H1 (cell line): ENCODE measurements around the gene AHI1. TPM values are rescaled to one million over a fixed set of nuclear protein-coding genes. Genes with fewer than 3 reads are reported as not detected.
A peak's percentile ranks its signal among the peaks of the same experiment; 100 is the strongest.

ENCODE experiments used
- CTCF ChIA-PET: fragments of 300-600 bp; sonication (Branson Sonifier 250); formaldehyde crosslinking; loops from one replicate; lab custom pipeline; 2021; ENCODE audit not compliant: partially characterized antibody; lab: Charles Lee
- POLR2A ChIA-PET: fragments of 300-600 bp; sonication (Branson Sonifier 250); formaldehyde crosslinking; loops from one replicate; lab custom pipeline; 2021; ENCODE audit warnings: inconsistent platforms; ENCODE audit not compliant: partially characterized antibody; lab: Charles Lee
- DNase-seq, 2 experiments: peaks; one replicate each; pipeline versions ENCODE4 v3.0.0 to v3.0.0-alpha.2; 2010 to 2022; ENCODE audit warnings: low spot score in 2 of 2, low read depth in 1 of 2, mixed read lengths in 1 of 2
- FAIRE-seq: peaks from 2 replicates; lab custom pipeline; 2011; peaks lifted over from hg19 to GRCh38; lab: Jason Lieb, UNC
- H2AFZ ChIP-seq: 2 replicates; pipeline ENCODE4 v1.8.1; 2012; ENCODE audit warnings: low read length, inconsistent platforms
- H2AK5ac ChIP-seq: 2 replicates; pipeline ENCODE4 v1.6.1; 2013; ENCODE audit warnings: low read depth, low read length
- H2BK120ac ChIP-seq: replicated peaks from 2 replicates; pipeline ENCODE3; 2013; ENCODE audit warnings: low read depth, low read length, inconsistent platforms
- H2BK12ac ChIP-seq: 2 replicates; pipeline ENCODE4 v1.6.1; 2013; ENCODE audit warnings: low read depth, low read length
- H2BK15ac ChIP-seq: 2 replicates; pipeline ENCODE4 v1.6.1; 2013; ENCODE audit warnings: low read length
- H2BK20ac ChIP-seq: 2 replicates; pipeline ENCODE4 v1.6.1; 2013; ENCODE audit warnings: low read length
- H2BK5ac ChIP-seq: 2 replicates; pipeline ENCODE4 v1.6.1; 2013; ENCODE audit warnings: low read depth, low read length
- H3K14ac ChIP-seq: 2 replicates; pipeline ENCODE4 v1.6.1; 2013; ENCODE audit warnings: inconsistent platforms; ENCODE audit not compliant: insufficient read length
- H3K18ac ChIP-seq: 2 replicates; pipeline ENCODE4 v1.6.1; 2013; ENCODE audit warnings: low read length; ENCODE audit errors: extremely low read depth
- H3K23ac ChIP-seq: 2 replicates; pipeline ENCODE4 v1.6.1; 2013; ENCODE audit warnings: inconsistent platforms; ENCODE audit not compliant: insufficient read length
- H3K23me2 ChIP-seq: 2 replicates; pipeline ENCODE4 v1.6.1; 2013; ENCODE audit warnings: low read depth, low read length
- H3K27ac ChIP-seq: 2 replicates; pipeline ENCODE4 v1.6.1; 2011; ENCODE audit warnings: low read depth, low read length, inconsistent platforms
- H3K27me3 ChIP-seq, 4 experiments: replicated peaks in 1 of 4; 1 replicate in 1 of 4; 2 replicates in 3 of 4; pipeline versions ENCODE4 v1.6.1 to v1.8.1; 2011 to 2013; ENCODE audit warnings: low read length in 3 of 4, mild to moderate bottlenecking in 3 of 4, inconsistent platforms in 2 of 4, mixed read lengths in 2 of 4, moderate library complexity in 1 of 4; ENCODE audit not compliant: control insufficient read depth in 3 of 4, insufficient read depth in 3 of 4; ENCODE audit errors: extremely low read depth in 1 of 4
- H3K36me3 ChIP-seq, 4 experiments: 2 replicates each; pipeline versions ENCODE4 v1.6.1 to v1.8.1; 2011 to 2013; ENCODE audit warnings: mild to moderate bottlenecking in 4 of 4, low read length in 3 of 4, moderate library complexity in 2 of 4, control low read depth in 1 of 4, inconsistent platforms in 1 of 4; ENCODE audit not compliant: insufficient read depth in 4 of 4, control insufficient read depth in 2 of 4
- H3K4ac ChIP-seq: replicated peaks from 2 replicates; pipeline ENCODE3; 2013; ENCODE audit warnings: low read length, low read depth, mixed read lengths, inconsistent platforms; ENCODE audit not compliant: insufficient read length
- H3K4me1 ChIP-seq, 4 experiments: replicated peaks in 1 of 4; 1 replicate in 1 of 4; 2 replicates in 3 of 4; pipeline versions ENCODE4 v1.6.1 to v1.8.1; 2011 to 2013; ENCODE audit warnings: low read length in 3 of 4, inconsistent platforms in 2 of 4, mixed read lengths in 1 of 4; ENCODE audit not compliant: insufficient read depth in 4 of 4, control insufficient read depth in 3 of 4
- H3K4me2 ChIP-seq, 2 experiments: 2 replicates each; pipeline versions ENCODE4 v1.6.1 to v1.8.1; 2011 to 2013; ENCODE audit warnings: low read depth in 2 of 2, low read length in 2 of 2, control low read depth in 1 of 2, inconsistent platforms in 1 of 2, mild to moderate bottlenecking in 1 of 2; ENCODE audit not compliant: insufficient read depth in 1 of 2
- H3K4me3 ChIP-seq, 4 experiments: fragments of 200-600, 300-600 bp in 1 of 4; sonication (generic), shearing (Covaris generic), sonication (Bioruptor Twin) in 1 of 4; 2 replicates each; pipeline versions ENCODE4 v1.5.1 to v1.8.1; 2011 to 2016; ENCODE audit warnings: low read length in 4 of 4, low read depth in 3 of 4, control low read depth in 2 of 4, inconsistent platforms in 2 of 4, mild to moderate bottlenecking in 2 of 4, mixed read lengths in 1 of 4, moderate library complexity in 1 of 4; ENCODE audit not compliant: insufficient read depth in 2 of 4; ENCODE audit errors: extremely low read depth in 1 of 4
- H3K56ac ChIP-seq: replicated peaks from 2 replicates; pipeline ENCODE3; 2013; ENCODE audit warnings: low read depth, mild to moderate bottlenecking, mixed read lengths, low read length, inconsistent platforms; ENCODE audit not compliant: insufficient read length
- H3K79me1 ChIP-seq: 2 replicates; pipeline ENCODE4 v1.6.1; 2013; ENCODE audit warnings: low read depth, low read length, control low read depth
- H3K79me2 ChIP-seq, 2 experiments: 2 replicates each; pipeline versions ENCODE4 v1.6.1 to v1.8.1; 2012 to 2013; ENCODE audit warnings: low read length in 2 of 2, mild to moderate bottlenecking in 2 of 2, inconsistent platforms in 1 of 2; ENCODE audit not compliant: insufficient read depth in 2 of 2, control insufficient read depth in 1 of 2
- H3K9ac ChIP-seq, 4 experiments: replicated peaks in 1 of 4; 1 replicate in 1 of 4; 2 replicates in 3 of 4; pipeline versions ENCODE4 v1.6.1 to v1.8.1; 2011 to 2013; ENCODE audit warnings: low read depth in 3 of 4, low read length in 3 of 4, control low read depth in 2 of 4, mild to moderate bottlenecking in 2 of 4, moderate library complexity in 2 of 4, inconsistent platforms in 1 of 4; ENCODE audit errors: extremely low read depth in 1 of 4
- H3K9me3 ChIP-seq, 2 experiments: 2 replicates each; pipeline versions ENCODE4 v1.6.1 to v1.8.1; 2012 to 2013; ENCODE audit warnings: mild to moderate bottlenecking in 2 of 2, moderate library complexity in 2 of 2, control low read depth in 1 of 2, inconsistent platforms in 1 of 2, low read depth in 1 of 2, low read length in 1 of 2, mixed read lengths in 1 of 2; ENCODE audit not compliant: insufficient read depth in 2 of 2
- H4K20me1 ChIP-seq, 2 experiments: replicated peaks in 1 of 2; 2 replicates each; pipeline versions ENCODE3 to v1.8.1; 2011 to 2013; ENCODE audit warnings: inconsistent platforms in 2 of 2, low read length in 2 of 2, mild to moderate bottlenecking in 1 of 2; ENCODE audit not compliant: insufficient read depth in 2 of 2, control insufficient read depth in 1 of 2
- H4K5ac ChIP-seq: 2 replicates; pipeline ENCODE4 v1.6.1; 2013; ENCODE audit warnings: low read length, low read depth, mixed read lengths, inconsistent platforms; ENCODE audit not compliant: insufficient read length
- H4K8ac ChIP-seq: 2 replicates; pipeline ENCODE4 v1.8.0; 2013; ENCODE audit warnings: mild to moderate bottlenecking, moderate library complexity, low read length, inconsistent platforms; ENCODE audit not compliant: insufficient read depth; ENCODE audit errors: extremely low read depth
- H4K91ac ChIP-seq: replicated peaks from 2 replicates; pipeline ENCODE3; 2013; ENCODE audit warnings: low read length, mixed read lengths, inconsistent platforms; ENCODE audit not compliant: insufficient read length
- BCL11A ChIP-seq, 2 experiments: IDR thresholded peaks; one replicate each; pipeline ENCODE4 v1.6.1; 2011; ENCODE audit warnings: low read depth in 2 of 2, low read length in 2 of 2, mild to moderate bottlenecking in 2 of 2
- CTCF ChIP-seq, 3 experiments: IDR thresholded peaks; 1 replicate in 2 of 3; 2 replicates in 1 of 3; pipeline versions ENCODE4 v1.5.1 to v1.6.1; 2011; ENCODE audit warnings: low read length in 3 of 3, mild to moderate bottlenecking in 3 of 3, inconsistent platforms in 2 of 3, low read depth in 1 of 3, moderate library complexity in 1 of 3; ENCODE audit not compliant: insufficient read depth in 1 of 3; ENCODE audit errors: control extremely low read depth in 1 of 3
- KDM4A ChIP-seq: IDR thresholded peaks from one replicate; pipeline ENCODE4 v1.7.1; 2012; ENCODE audit warnings: low read depth, mild to moderate bottlenecking, moderate library complexity, low read length, inconsistent platforms; ENCODE audit not compliant: severe bottlenecking
- NANOG ChIP-seq: IDR thresholded peaks from 2 replicates; pipeline ENCODE4 v1.6.1; 2011; ENCODE audit warnings: low read length, low read depth, mild to moderate bottlenecking, inconsistent platforms; ENCODE audit not compliant: insufficient read depth, poor library complexity, severe bottlenecking
- SRF ChIP-seq: IDR thresholded peaks from 2 replicates; pipeline ENCODE4 v1.6.1; 2011; ENCODE audit warnings: mild to moderate bottlenecking, low read depth, low read length, moderate library complexity
- TBP ChIP-seq: IDR thresholded peaks from 2 replicates; pipeline ENCODE4 v1.6.1; 2011; ENCODE audit warnings: low read depth, low read length, improper control_type of control experiment
- YY1 ChIP-seq: IDR thresholded peaks from 2 replicates; pipeline ENCODE4 v1.6.1; 2011; ENCODE audit warnings: low read depth, mild to moderate bottlenecking, low read length
- WGBS, 2 experiments: shearing (Covaris generic) in 1 of 2; methylation state at CpG; one replicate each; pipeline versions ENCODE4 v1.1.6 to v1.1.7; 2013 to 2015; ENCODE audit warnings: low lambda C conversion rate in 2 of 2, mixed read lengths in 2 of 2, inconsistent platforms in 1 of 2, low coverage in 1 of 2, missing lambda C conversion rate in 1 of 2; ENCODE audit not compliant: insufficient replicate concordance in 2 of 2, insufficient coverage in 1 of 2, insufficient read length in 1 of 2; ENCODE audit errors: extremely low coverage in 1 of 2, missing lambda C conversion rate in 1 of 2; 5-methylcytosine and 5-hydroxymethylcytosine counted together
- polyA plus RNA-seq, 7 experiments: library from polyadenylated mRNA; depleted of rRNA in 3 of 7; stranded (reverse) in 5 of 7; unstranded in 2 of 7; fragments of >200 nt in 5 of 7; fragments of 200-250 nt in 2 of 7; gene quantifications; 1 replicate in 5 of 7; 2 replicates in 1 of 7; 4 replicates in 1 of 7; pipeline versions ENCODE4 v1.2.1 to v1.2.3, GENCODE V29; 2011 to 2013; ENCODE audit warnings: missing spikeins in 2 of 7, mixed read lengths in 2 of 7
- total RNA-seq: library from RNA; stranded (reverse); fragmentation: NEBNext Ultra II Directional; extraction: Animal tissue kit (Norgen Biotek cat#: 25700); gene quantifications from 2 replicates; pipeline ENCODE4 v1.2.1, GENCODE V29; 2021
- TF ChIP-seq, protein P1 (sequence below): IDR thresholded peaks from 2 replicates; pipeline ENCODE4 v1.6.1; 2012; ENCODE audit warnings: low read length, inconsistent platforms
- TF ChIP-seq, protein P2 (sequence below): IDR thresholded peaks from 2 replicates; pipeline ENCODE4 v1.6.1; 2012; ENCODE audit warnings: inconsistent platforms

The AHI1 gene
- total and polyA plus RNA-seq, 2 of the 8 experiments (the other 6 are each of a cell fraction or from before 2014, with no cell fraction given) = 4.2 to 19.6 TPM

DNA sequence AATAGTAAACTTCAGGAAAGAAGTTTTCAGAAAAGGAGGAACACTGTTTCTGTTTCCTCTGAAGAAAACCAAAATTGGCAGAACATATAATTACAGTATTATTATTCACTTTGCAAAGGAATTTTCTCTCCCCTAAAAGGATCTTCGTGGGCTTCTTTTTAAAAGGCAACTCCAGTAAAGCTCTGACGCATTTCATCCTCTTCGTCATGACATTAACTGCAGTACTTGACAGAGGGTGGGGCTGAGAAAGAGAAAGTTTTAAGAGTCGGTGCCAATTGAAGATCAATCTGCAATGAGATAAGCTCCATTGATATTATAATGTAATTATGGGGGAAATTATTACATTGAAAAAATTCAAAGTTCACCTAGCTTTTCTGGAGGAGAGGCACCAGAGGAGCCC is 240.7 kb downstream of the AHI1 start:
- Histone ChIP-seq H4K91ac (no peak overlapping the region), H3K4me1 (peaks cover 3 to 7% (median 6%) of the 10 kb centered on the region in 4 experiments), H3K4ac (no peak overlapping the region), H3K9ac (no peak overlapping the region), H3K27me3 (no peaks in the 10 kb centered on the region), H3K27ac (no peak overlapping the region), H3K79me2 (no peaks in the 10 kb centered on the region), H2BK12ac (no peak overlapping the region), H3K18ac (no peak overlapping the region), H2BK20ac (no peak overlapping the region), H3K4me3 (no peak overlapping the region), H4K8ac (no peak overlapping the region), H4K5ac (no peak overlapping the region), H2BK5ac (no peak overlapping the region), H2AK5ac (no peak overlapping the region), H3K4me2 (no peak overlapping the region), H2BK120ac (peak overlapping the region; percentile 29), H2AFZ (no peak overlapping the region), H2BK15ac (no peak overlapping the region), H3K56ac (no peak overlapping the region), H3K23ac (no peak overlapping the region), H4K20me1 (no peaks in the 10 kb centered on the region), H3K36me3 (no peaks in the 10 kb centered on the region), H3K23me2 (no peaks in the 10 kb centered on the region), H3K9me3 (no peaks in the 10 kb centered on the region), H3K14ac (no peak overlapping the region), H3K79me1 (no peaks in the 10 kb centered on the region)
- CTCF ChIA-PET = interaction anchor here (1.5 to 3.5 kb wide), 2 partner anchors 11 to 54 kb away, joined by 5 to 20 read pairs; no protein-coding TSS in a partner anchor
- no peak for DNase-seq
- WGBS, 2 experiments = 80% methylated on average over 4 of the region's 4 CpGs; no CpG with 5 or more reads in 1 of the 2 experiments
- FAIRE-seq = no peak
- POLR2A ChIA-PET = interaction anchor here (1.0 kb wide), 1 partner anchor 11 kb away, joined by 3 read pairs; no protein-coding TSS in a partner anchor
- TF ChIP-seq SRF (no peak), TBP (no peak), BCL11A (IDR thresholded peaks at IDR 0.05; ENCODE audit: low read depth in 2 of 2, low read length in 2 of 2) (no peak), KDM4A (no peak), YY1 (no peak), CTCF (IDR thresholded peaks at IDR 0.05; ENCODE audit: control extremely low read depth in 1 of 3, insufficient read depth in 1 of 3, low read depth in 1 of 3, low read length in 3 of 3) (no peak), NANOG (no peak)
- TF ChIP-seq, protein P1, sequence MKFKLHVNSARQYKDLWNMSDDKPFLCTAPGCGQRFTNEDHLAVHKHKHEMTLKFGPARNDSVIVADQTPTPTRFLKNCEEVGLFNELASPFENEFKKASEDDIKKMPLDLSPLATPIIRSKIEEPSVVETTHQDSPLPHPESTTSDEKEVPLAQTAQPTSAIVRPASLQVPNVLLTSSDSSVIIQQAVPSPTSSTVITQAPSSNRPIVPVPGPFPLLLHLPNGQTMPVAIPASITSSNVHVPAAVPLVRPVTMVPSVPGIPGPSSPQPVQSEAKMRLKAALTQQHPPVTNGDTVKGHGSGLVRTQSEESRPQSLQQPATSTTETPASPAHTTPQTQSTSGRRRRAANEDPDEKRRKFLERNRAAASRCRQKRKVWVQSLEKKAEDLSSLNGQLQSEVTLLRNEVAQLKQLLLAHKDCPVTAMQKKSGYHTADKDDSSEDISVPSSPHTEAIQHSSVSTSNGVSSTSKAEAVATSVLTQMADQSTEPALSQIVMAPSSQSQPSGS = no peak
- TF ChIP-seq, protein P2, sequence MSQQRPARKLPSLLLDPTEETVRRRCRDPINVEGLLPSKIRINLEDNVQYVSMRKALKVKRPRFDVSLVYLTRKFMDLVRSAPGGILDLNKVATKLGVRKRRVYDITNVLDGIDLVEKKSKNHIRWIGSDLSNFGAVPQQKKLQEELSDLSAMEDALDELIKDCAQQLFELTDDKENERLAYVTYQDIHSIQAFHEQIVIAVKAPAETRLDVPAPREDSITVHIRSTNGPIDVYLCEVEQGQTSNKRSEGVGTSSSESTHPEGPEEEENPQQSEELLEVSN = no peak
